ENCODE results near the gene TBC1D32. TPM values are rescaled to one million over a fixed set of nuclear protein-coding genes. Genes with fewer than 3 reads are reported as not detected.

Gene TBC1D32
- total RNA-seq, 2 experiments from 2014 or later = 4.6 to 6.7 TPM

Other genes starting within 250 kb of the TBC1D32 start
- gene GJA1, start 101.2 kb upstream of the TBC1D32 start, total RNA-seq = not detected